ENCODE results near the gene LNPEP. TPM values are rescaled to one million over a fixed set of nuclear protein-coding genes. Genes with fewer than 3 reads are reported as not detected.

LNPEP gene
- total and polyA plus RNA-seq, 2 of the 13 experiments (the other 11 are each of a cell fraction or from before 2014, with no cell fraction given): 8.0 to 16.9 TPM

DNA sequence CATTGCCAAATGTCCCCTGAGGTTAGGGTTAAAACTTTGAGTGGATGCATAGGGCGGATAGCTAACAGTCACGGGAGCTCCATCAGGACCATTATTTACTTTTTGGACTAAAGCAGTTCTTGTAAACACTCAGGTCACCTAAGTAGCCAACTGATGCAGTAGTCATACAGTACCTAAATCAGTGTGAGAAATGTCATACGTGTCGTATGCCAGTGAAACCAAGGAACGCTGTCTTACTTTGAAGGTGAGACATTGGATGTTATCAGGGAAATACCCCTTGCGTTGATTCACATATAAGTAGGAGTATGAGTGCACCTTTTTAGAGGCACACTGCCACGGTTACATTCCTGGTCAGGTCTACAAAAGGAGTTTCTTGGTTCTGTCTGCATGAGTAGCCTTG, 101.9 kb downstream of the LNPEP start (continued):
- TF ChIP-seq, protein P1, sequence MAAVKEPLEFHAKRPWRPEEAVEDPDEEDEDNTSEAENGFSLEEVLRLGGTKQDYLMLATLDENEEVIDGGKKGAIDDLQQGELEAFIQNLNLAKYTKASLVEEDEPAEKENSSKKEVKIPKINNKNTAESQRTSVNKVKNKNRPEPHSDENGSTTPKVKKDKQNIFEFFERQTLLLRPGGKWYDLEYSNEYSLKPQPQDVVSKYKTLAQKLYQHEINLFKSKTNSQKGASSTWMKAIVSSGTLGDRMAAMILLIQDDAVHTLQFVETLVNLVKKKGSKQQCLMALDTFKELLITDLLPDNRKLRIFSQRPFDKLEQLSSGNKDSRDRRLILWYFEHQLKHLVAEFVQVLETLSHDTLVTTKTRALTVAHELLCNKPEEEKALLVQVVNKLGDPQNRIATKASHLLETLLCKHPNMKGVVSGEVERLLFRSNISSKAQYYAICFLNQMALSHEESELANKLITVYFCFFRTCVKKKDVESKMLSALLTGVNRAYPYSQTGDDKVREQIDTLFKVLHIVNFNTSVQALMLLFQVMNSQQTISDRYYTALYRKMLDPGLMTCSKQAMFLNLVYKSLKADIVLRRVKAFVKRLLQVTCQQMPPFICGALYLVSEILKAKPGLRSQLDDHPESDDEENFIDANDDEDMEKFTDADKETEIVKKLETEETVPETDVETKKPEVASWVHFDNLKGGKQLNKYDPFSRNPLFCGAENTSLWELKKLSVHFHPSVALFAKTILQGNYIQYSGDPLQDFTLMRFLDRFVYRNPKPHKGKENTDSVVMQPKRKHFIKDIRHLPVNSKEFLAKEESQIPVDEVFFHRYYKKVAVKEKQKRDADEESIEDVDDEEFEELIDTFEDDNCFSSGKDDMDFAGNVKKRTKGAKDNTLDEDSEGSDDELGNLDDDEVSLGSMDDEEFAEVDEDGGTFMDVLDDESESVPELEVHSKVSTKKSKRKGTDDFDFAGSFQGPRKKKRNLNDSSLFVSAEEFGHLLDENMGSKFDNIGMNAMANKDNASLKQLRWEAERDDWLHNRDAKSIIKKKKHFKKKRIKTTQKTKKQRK (IDR thresholded peaks at IDR 0.05; ENCODE audit: low read length): no peak

DNA sequence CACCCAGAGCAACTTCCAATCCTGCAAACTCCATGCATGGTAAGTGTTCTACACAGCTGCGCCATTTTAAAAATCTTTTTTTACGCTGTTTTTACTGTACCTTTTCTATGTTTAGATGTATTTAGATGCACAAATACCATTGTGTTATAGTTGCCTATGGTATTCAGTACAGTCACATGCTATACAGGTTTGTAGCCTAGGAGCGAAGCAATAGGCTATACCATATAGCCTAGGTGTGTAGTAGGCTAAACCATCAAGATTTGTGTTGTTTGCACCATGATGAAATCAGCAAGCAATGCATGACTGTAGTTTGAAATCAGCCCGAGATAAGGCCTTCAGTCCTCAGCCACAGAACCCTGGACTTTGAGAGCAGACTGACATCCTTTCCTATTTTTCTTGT, 105.4 kb downstream of the LNPEP start:
- Histone ChIP-seq H2AFZ (ENCODE audit: low read length) (no peak overlapping the region), H3K4me1 (ENCODE audit: insufficient read depth, low read length) (peaks cover 29% of the 10 kb centered on the region), H3K4me3 (replicated peaks in 1 of 3; ENCODE audit: insufficient read depth in 1 of 3, low read depth in 2 of 3, low read length in 3 of 3) (no peak overlapping the region), H3K36me3 (replicated peaks in 1 of 2; ENCODE audit: control insufficient read depth in 1 of 2, insufficient read depth in 2 of 2, low read length in 2 of 2) (no peaks in the 10 kb centered on the region), H3K9me3 (ENCODE audit: low read length) (no peaks in the 10 kb centered on the region), H3K27ac (ENCODE audit: extremely low read length, insufficient read depth, low read length) (no peak overlapping the region), H3K79me2 (ENCODE audit: insufficient read depth, low read length) (no peaks in the 10 kb centered on the region), H3K4me2 (ENCODE audit: low read depth, low read length) (no peak overlapping the region), H4K20me1 (ENCODE audit: insufficient read depth, low read length) (no peaks in the 10 kb centered on the region), H3K27me3 (ENCODE audit: control insufficient read depth in 1 of 2, insufficient read depth in 2 of 2, low read length in 2 of 2) (no peaks in the 10 kb centered on the region), H3K9ac (ENCODE audit: insufficient read depth, low read depth, low read length) (no peak overlapping the region)
- FAIRE-seq (peak; percentile 32), ATAC-seq (peak; percentile 58), DNase-seq (ENCODE audit: low spot score) (peak; percentile 32)
- in situ Hi-C loops (cut with HindIII; ENCODE audit: extremely low pct_ligation_motif_present, low pct_unique_long_range_greater_than_20kb): no loop called here
- 55% methylated on average over 4 of the region's 4 CpGs for WGBS (ENCODE audit: low lambda C conversion rate)
- intact Hi-C loops (cut with micrococcal nuclease; ENCODE audit: unreplicated experiment): loop anchor here (5.0 to 10.0 kb wide), 4 partner anchors 101 to 696 kb away; partner anchors contain the start of genes LIX1 and LNPEP
- ChIA-PET POLR2A (no interaction called here), CTCF (ENCODE audit: low intra/inter-chr PET ratio, low total read pairs) (no interaction called here)
- no TSS peak for BruUV-seq (replicated peaks)
- no peak for TF ChIP-seq PLSCR1 (CRISPR knock-in tag; IDR thresholded peaks at IDR 0.05; ENCODE audit: borderline replicate concordance)
- no peak for TF ChIP-seq ZNF749 (CRISPR knock-in tag; IDR thresholded peaks at IDR 0.05; ENCODE audit: borderline replicate concordance)
- no peak for TF ChIP-seq ISL2 (CRISPR knock-in tag; IDR thresholded peaks at IDR 0.05)
- no peak for TF ChIP-seq GTF2F1 (IDR thresholded peaks at IDR 0.05; ENCODE audit: low read length)
- TF ChIP-seq ZNF850 (CRISPR knock-in tag; conservative IDR thresholded peaks at IDR 0.05): no peak
- TF ChIP-seq, protein P2, sequence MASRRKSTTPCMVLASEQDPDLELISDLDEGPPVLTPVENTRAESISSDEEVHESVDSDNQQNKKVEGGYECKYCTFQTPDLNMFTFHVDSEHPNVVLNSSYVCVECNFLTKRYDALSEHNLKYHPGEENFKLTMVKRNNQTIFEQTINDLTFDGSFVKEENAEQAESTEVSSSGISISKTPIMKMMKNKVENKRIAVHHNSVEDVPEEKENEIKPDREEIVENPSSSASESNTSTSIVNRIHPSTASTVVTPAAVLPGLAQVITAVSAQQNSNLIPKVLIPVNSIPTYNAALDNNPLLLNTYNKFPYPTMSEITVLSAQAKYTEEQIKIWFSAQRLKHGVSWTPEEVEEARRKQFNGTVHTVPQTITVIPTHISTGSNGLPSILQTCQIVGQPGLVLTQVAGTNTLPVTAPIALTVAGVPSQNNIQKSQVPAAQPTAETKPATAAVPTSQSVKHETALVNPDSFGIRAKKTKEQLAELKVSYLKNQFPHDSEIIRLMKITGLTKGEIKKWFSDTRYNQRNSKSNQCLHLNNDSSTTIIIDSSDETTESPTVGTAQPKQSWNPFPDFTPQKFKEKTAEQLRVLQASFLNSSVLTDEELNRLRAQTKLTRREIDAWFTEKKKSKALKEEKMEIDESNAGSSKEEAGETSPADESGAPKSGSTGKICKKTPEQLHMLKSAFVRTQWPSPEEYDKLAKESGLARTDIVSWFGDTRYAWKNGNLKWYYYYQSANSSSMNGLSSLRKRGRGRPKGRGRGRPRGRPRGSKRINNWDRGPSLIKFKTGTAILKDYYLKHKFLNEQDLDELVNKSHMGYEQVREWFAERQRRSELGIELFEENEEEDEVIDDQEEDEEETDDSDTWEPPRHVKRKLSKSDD (CRISPR knock-in tag; IDR thresholded peaks at IDR 0.05; ENCODE audit: low read depth): no peak
- no peak for TF ChIP-seq ZSCAN12 (CRISPR knock-in tag; IDR thresholded peaks at IDR 0.05)
- TF ChIP-seq ZNF33B (CRISPR knock-in tag; IDR thresholded peaks at IDR 0.05): no peak
- peak; percentile 32; the same call in 1 of the 2 replicates for TF ChIP-seq CEBPG (CRISPR knock-in tag; IDR thresholded peaks at IDR 0.05)
- no peak for TF ChIP-seq EZH2 (conservative IDR thresholded peaks at IDR 0.05; ENCODE audit: low read depth, low read length)
- TF ChIP-seq ZNF34 (CRISPR knock-in tag; IDR thresholded peaks at IDR 0.05; ENCODE audit: borderline replicate concordance): no peak
- peak; percentile 74; the same call in 1 of the 2 replicates for TF ChIP-seq PRDM10 (CRISPR knock-in tag; IDR thresholded peaks at IDR 0.05; ENCODE audit: low read depth)

All from HepG2 (cell line).